ENCODE measurements around the gene ARID1B. TPM values are rescaled to one million over a fixed set of nuclear protein-coding genes. Genes with fewer than 3 reads are reported as not detected.

The ARID1B gene
- total and polyA plus RNA-seq, 10 of the 15 experiments (the other 5 are each of a cell fraction or from before 2014, with no cell fraction given): 24.7 to 133 (median 54.6) TPM

DNA sequence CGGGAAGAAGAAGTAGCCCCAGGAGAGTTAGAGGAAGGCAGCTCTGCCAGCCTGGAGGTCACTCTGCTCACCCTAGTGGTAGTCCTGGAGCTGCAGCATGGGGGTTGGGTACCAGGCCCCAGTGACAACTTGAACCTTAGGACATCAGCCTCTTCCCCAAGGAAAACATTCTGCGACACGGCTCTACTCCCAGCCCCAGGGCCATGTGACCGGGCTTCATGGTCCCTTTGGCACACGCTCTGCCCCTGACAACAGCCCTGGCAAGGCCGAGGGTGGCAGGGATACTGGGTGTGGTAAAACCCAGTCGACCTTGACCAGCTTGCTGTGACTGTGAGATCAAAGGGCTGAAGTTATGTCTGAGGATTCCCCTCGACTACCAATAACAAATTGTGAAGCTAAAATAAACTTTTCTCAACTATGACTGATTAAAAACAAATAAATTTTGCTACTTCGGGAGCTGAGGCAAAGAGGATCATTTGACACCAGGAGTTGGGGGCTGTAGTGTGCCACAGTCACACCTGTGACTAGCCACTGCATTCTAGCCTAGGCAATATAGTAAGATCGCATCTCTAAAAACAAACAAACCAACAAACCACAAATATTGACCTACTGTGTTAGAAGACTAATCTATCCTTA lies 24.4 kb upstream of the ARID1B start (continued):
- TF ChIP-seq IKZF1 (conservative IDR thresholded peaks at IDR 0.05): peak; percentile 90
- TF ChIP-seq HDGF (IDR thresholded peaks at IDR 0.05): 0 out of 2 replicates have a peak, but pooled peaks have one; percentile 54
- no peak for TF ChIP-seq NFYB (IDR thresholded peaks at IDR 0.05; ENCODE audit: insufficient read depth, low read depth, low read length)
- no peak for TF ChIP-seq STAT3 (IDR thresholded peaks at IDR 0.05; ENCODE audit: low read depth, low read length)
- no peak for TF ChIP-seq HCFC1 (IDR thresholded peaks at IDR 0.05; ENCODE audit: low read length)
- TF ChIP-seq CBX5 (IDR thresholded peaks at IDR 0.05; ENCODE audit: low read depth): no peak
- TF ChIP-seq, protein P1, sequence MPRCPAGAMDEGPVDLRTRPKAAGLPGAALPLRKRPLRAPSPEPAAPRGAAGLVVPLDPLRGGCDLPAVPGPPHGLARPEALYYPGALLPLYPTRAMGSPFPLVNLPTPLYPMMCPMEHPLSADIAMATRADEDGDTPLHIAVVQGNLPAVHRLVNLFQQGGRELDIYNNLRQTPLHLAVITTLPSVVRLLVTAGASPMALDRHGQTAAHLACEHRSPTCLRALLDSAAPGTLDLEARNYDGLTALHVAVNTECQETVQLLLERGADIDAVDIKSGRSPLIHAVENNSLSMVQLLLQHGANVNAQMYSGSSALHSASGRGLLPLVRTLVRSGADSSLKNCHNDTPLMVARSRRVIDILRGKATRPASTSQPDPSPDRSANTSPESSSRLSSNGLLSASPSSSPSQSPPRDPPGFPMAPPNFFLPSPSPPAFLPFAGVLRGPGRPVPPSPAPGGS (IDR thresholded peaks at IDR 0.05; ENCODE audit: borderline replicate concordance, insufficient read depth, low read depth, low read length, poor library complexity, severe bottlenecking): no peak
- no peak for TF ChIP-seq POU2F2 (IDR thresholded peaks at IDR 0.05; ENCODE audit: borderline replicate concordance, low read depth, low read length)
- TF ChIP-seq NKRF (conservative IDR thresholded peaks at IDR 0.05): no peak
- TF ChIP-seq SREBF1 (IDR thresholded peaks at IDR 0.05; ENCODE audit: low read length): no peak
- TF ChIP-seq FOXM1 (IDR thresholded peaks at IDR 0.05; ENCODE audit: low read depth, low read length): no peak
- TF ChIP-seq CEBPB (IDR thresholded peaks at IDR 0.05; ENCODE audit: borderline replicate concordance in 1 of 2, low read depth in 2 of 2, low read length in 2 of 2): no peak
- TF ChIP-seq, protein P2, sequence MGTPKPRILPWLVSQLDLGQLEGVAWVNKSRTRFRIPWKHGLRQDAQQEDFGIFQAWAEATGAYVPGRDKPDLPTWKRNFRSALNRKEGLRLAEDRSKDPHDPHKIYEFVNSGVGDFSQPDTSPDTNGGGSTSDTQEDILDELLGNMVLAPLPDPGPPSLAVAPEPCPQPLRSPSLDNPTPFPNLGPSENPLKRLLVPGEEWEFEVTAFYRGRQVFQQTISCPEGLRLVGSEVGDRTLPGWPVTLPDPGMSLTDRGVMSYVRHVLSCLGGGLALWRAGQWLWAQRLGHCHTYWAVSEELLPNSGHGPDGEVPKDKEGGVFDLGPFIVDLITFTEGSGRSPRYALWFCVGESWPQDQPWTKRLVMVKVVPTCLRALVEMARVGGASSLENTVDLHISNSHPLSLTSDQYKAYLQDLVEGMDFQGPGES (IDR thresholded peaks at IDR 0.05): no peak
- peak; percentile 32 for TF ChIP-seq USF1 (IDR thresholded peaks at IDR 0.05; ENCODE audit: borderline replicate concordance, extremely low read length, insufficient read depth, low read depth, low read length)
- peak; percentile 87 for TF ChIP-seq DPF2 (IDR thresholded peaks at IDR 0.05)
- peak; percentile 65 for TF ChIP-seq RUNX3 (IDR thresholded peaks at IDR 0.05; ENCODE audit: low read length)
- TF ChIP-seq EP300 (IDR thresholded peaks at IDR 0.05; ENCODE audit: borderline replicate concordance in 1 of 2, control insufficient read depth in 1 of 2, low read depth in 2 of 2, low read length in 2 of 2): peak in 1 of 2 experiments; percentile 53; a peak in 1 of 4 replicates
- peak; percentile 15; the same call in 1 of the 2 replicates for TF ChIP-seq CHD2 (IDR thresholded peaks at IDR 0.05; ENCODE audit: borderline replicate concordance, low read depth, low read length)
- no peak for TF ChIP-seq NFXL1 (IDR thresholded peaks at IDR 0.05; ENCODE audit: borderline replicate concordance)
- no peak for TF ChIP-seq ZSCAN29 (IDR thresholded peaks at IDR 0.05)
- TF ChIP-seq TAF1 (IDR thresholded peaks at IDR 0.05; ENCODE audit: borderline replicate concordance, low read depth, low read length): no peak
- no peak for TF ChIP-seq ZBTB33 (IDR thresholded peaks at IDR 0.05)

Measured in GM12878 (cell line).